GM19238 (cell line): Measurements from ENCODE around the gene ADA.
"Not testable (repeated sequence)": the region's sequence is repeated elsewhere in the genome, so short reads cannot be mapped to it uniquely, and the experiment has no call there.

Experiments
- DNase-seq: peaks from one replicate; pipeline ENCODE4 v3.0.0; 2011; ENCODE audit warnings: low spot score; ENCODE audit not compliant: insufficient read length

The ADA gene

DNA sequence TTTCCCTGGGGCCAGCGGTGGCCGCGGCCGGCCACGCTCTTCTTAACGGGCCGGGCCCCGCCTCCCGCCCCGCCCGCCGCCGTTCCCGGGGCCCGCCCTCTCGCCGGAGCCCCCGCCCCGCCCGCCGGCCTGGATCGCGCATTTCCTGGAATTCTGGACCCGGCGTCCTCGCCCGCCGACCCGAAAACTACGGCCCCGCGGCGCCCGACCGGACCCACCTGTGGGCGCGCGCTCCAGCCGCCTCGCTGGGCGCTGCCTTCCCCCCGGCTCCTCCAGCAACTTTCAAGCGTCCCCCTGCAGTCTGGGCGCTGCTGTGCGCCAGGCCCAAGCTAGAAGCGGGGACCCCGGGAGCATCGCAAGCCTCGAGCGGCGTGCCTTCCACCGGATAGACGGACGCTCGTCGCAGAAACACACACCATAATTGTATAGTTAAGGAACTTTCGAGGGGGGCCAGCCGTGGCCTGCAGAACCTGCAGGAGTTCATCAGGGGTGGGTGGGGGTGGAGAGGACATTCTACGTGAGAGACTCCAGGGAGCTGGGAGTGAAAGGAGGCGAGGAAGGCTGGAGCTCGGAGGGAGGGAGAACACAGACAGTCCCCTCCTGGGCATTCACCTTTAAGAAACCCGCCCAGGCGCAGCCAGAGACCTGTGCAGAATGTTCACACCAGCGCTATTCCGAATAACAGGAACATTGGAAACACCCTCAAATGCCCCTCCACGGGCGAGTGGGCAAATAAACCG lies at the start of gene ADA:
ADA (minus strand) TSS at position 16 of the 740 bp plus-strand sequence. CDS start 92 bp downstream, outside the sequence.
- DNase-seq, result no peak

- no peak for DNase-seq
Observed at GRCh38 chr20:44700306-44700705, 48.8 kb upstream of the ADA start.

DNA sequence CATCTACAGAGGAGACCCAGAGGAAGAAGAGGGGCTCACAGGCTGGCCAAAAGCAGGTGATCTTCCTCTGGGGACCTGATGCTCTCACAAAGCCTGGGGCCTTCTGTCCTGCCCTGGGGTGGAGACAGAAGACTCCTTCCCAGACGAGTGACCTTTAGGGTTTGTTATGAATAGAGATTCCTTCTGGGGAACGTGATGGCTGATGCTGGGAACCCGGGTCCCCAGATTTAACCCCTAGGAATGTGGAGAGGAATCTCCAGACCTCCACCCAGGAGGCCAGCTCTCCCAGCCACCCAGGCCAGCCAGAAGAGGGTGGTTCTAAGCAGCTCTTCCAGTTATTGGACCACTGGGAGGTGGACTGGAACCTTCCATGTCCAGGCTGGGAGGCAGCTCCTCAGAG lies 46.9 kb upstream of the ADA start:
- no peak for DNase-seq

DNA sequence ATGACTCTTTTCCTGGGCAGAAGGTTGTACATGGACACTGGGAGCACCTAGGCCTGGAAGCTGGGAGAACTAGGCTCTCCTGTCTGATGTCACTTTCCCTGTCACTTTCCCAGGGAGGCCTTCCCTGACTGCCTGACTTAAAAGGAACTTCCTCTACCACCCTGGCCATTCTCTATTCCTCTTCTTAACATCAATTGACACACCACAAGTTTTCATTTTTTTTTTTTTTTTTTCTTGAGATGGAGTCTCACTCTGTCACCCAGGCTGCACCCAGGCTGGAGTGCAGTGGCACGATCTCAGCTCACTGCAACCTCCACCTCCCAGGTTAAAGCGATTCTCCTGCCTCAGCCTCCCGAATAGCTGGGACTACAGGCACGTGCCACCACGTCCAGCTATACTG lies 45.5 kb upstream of the ADA start:
- DNase-seq, result not testable (repeated sequence)

GRCh38 chr20:44696315-44696714 lies 44.8 kb upstream of the ADA start:
- DNase-seq, result no peak

DNA sequence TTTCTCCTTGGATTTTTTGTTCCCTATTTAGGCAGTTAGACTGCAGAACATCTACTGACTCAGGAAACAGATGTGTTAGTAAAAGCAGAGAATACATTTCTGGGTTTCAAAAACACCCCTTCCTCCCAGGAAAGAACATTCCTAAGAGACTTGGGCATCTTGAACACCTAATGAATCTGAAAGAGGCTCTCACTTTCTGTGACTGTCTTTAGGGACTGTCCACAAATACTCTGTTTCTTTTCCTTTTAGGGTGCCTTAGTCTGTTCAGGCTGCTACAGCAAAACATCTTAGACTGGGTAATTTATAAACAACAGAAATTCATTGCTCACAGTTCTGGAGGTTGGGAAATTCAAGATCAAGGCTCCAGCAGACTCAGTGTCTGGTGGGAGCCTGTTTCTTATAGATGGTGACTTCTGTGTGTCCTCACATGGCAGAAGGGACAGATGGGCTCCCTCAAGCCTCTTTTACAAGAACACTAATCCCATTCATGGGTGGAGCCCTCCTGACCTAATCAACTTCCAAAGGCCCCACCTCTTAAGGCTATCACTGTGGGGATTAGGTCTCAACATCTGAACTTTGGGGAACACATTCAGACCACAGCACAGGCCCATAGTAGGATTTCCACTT lies 44.3 kb upstream of the ADA start:
- DNase-seq, result no peak

GRCh38 chr20:44695295-44695673 lies 43.8 kb upstream of the ADA start:
- DNase-seq, result no peak

DNA sequence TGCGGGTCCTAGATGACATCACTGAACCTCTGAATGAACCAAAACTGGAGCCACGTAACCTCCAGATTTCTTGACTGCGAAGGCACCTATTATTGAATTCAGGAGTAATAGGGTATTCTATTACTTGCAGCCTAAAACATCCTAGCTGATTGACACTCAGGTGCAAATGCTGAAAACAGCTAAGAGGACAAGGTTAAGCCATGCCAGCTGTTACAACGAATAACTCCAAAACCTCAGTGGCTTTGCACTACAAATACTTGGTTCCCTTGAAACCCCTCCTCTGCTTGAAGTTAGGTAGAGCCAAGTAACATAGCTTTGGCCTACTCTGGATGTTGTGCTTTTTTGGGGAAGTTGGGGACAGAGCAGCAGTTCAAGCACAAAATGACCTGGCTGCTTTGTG lies 42.7 kb upstream of the ADA start:
- no peak for DNase-seq

DNA sequence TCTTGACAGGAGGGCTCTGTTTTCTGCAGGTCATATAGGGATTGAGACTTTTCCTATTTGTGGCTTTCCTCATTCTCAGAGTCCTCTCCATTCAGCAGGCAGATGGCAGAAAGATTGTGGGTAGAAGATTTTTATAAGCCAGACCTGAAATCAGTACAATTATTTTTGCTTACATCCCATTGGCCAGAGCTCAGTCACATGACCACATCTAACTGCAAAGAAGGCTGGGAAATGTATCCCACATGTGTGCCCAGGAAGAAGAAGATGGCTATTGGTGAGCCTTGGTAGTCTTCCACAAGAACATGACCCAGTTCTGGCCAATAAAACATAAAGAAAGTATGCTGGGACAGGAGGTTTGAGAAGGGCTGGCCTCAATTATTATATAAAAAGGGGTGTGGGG lies 42.1 kb upstream of the ADA start:
- no peak for DNase-seq

DNA sequence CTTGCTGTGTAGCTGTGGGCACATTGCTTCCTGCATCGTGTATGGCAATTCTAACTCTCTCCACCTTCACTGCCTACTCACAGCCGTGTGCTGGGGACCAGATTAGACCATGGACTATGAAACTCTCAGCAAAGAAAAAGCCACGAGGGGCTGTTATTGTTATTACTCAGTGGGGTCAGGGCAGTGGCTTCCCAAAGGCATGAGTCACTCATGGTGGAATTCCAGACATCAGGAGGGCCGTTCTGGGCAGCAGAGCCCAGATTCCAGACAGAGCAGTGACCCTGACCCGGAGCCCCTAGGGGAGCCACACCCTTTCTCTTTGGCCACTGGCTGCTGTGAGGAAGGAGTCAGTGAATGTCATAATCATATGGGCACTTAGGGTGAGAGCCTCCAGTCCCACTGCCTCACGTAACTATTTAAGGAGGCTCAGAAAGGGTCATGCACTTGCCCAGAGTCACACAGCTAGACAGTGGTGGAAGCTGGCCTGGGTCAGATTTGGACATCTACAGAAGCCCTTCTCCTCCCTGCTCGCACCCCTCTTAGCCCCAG lies 41.5 kb upstream of the ADA start:
- DNase-seq, result no peak

GRCh38 chr20:44691424-44692423 lies 40.2 kb upstream of the ADA start:
- no peak for DNase-seq

- DNase-seq, result no peak
Observed at GRCh38 chr20:44690781-44691423, 39.4 kb upstream of the ADA start.

- DNase-seq, result no peak
Observed at GRCh38 chr20:44689809-44690208, 38.3 kb upstream of the ADA start.

- DNase-seq, result no peak
Observed at GRCh38 chr20:44688053-44688625, 36.6 kb upstream of the ADA start.

DNA sequence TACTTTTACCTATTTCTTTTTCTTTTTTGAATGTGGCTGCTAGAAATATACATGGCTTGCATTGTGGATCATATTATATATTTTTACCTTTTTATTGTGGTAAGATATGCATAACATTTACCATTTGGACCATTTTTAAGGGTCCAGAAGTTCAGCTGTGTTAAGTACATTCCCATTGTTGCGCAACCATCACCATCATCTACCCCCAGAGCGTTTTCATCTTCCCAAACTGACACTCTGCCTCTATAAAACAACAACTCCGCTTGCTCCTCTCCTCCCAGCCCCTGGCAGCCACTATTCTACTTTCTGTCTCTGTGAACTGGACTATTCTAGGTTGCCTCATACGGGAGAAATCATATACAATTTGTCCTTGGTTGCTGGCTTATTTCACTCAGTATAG lies 35.4 kb upstream of the ADA start:
- DNase-seq, result no peak

- no peak for DNase-seq
Observed at GRCh38 chr20:44684047-44684967, 32.8 kb upstream of the ADA start.

DNA sequence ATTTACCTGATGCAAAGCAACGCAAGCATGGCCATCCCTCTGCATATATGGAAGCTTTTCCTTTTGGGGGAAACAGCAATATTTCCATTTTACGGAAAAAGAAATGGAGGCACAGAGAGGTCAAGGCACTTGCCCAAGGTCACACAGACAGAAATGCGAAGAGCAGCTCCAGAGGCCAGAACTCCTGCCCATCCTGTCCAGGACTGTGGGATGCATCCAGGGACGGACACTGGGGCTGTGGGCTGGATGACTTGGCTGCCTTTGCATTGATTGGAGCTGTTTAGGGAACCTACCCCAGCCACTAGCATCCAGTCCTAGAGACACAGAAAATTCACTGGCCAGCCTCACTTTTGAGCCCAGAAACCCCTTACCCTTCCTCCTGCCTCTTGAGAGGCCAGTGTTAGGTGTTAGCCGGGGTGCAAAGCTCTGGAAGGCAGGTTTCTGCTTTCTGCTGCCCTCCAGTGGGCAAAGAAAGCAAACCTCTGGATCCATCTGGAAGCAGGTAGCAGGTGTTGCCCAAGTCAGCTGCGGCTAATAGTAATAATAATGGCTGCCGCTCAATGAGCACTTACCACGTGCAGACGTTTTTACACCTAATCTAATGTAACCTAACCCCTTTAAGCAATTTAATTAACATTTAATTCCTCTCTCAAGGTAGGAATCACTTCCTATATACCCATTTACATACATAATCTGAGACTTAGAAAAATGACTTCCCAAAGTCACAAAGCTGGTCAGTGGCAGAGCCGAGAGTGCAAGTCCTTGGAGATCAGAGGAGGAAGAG lies 32.0 kb upstream of the ADA start:
- DNase-seq, result peak; percentile 72

DNA sequence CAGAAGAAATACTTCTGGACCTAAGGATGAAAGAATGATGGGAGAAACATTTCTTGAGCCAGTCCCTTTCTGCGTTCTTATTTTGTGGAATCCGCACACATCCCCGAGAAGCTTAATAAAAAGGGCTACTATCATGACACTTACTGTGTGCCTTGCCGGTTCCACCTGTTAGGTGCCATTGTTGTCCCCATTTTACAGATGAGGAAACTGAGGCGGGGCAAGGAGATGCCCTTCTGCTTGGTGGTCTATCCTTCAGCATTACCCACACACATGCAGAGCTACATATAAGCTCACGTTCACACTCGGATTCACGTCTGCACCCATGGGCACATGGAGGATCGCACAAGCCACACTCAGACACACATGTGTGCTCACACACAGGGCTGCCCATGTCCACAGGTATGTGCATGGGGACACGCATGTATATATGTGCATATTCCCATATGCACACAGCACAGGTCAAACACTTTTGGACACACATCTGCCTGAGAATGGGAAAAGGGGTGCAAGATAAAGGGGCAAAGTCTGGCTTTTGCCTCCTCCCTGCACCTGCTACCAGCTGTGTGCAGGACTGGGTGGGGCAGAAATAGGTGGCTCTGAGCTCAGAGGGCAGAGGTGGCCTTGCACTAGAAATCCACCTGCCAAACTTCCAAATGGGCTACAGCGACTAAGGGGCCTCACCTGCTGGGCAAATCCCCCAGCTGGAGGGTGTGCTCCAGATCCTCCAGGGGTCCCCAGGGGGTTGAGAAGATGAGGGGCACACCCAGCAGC lies 30.5 kb upstream of the ADA start:
- DNase-seq, result no peak
